Fibroblast of mammary gland (primary cell): ENCODE results near the gene MARF1.
"Not testable (repeated sequence)": the region's sequence is repeated elsewhere in the genome, so short reads cannot be mapped to it uniquely, and the experiment has no call there.

ENCODE experiments used
- DNase-seq: peaks from one replicate; pipeline ENCODE4 v3.0.0-alpha.2; 2010; ENCODE audit warnings: low read depth
- H3K4me3 ChIP-seq: 2 replicates; pipeline ENCODE4 v1.5.1; 2011; ENCODE audit warnings: low read depth, mild to moderate bottlenecking, low read length, moderate library complexity; ENCODE audit not compliant: control insufficient read depth
- TF ChIP-seq, protein P1 (sequence below): conservative IDR thresholded peaks from 2 replicates; pipeline ENCODE4 v1.5.1; 2011; ENCODE audit warnings: low read depth, low read length, inconsistent platforms; ENCODE audit not compliant: control insufficient read depth, insufficient read depth

Gene MARF1

DNA sequence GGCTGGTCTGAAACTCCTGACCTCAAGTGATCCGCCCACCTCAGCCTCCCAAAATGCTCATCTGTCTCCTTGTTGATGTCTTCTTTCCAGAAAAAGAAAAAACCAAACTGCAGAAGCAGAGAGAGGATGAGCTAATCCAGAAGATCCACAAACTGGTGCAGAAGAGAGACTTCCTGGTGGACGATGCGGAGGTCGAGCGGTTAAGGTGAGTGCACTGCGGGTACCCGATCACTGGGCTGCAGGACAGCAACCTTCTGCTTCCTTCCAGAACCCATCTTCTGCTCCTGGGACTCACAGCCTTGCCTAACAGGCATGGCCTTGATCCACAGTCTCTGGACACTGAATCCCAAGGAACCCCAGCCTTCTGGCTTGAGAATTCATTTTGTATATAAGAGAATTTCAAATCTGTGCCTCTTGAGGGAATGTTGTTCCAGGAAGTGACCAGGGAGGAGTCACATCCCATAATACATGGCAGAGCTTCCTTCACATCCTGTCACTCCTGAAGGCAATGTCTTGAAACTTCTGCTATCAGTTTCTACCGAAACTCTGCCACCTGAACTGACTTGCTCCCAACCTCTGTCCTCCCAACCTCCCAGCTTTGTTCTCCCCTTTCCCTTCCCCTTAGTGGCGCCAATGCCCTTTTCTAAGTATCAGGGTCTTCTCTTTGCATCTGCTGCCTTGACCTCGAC lies 61.7 kb downstream of the MARF1 start:
- H3K4me3 ChIP-seq: no peak overlapping the region
- TF ChIP-seq, protein P1, sequence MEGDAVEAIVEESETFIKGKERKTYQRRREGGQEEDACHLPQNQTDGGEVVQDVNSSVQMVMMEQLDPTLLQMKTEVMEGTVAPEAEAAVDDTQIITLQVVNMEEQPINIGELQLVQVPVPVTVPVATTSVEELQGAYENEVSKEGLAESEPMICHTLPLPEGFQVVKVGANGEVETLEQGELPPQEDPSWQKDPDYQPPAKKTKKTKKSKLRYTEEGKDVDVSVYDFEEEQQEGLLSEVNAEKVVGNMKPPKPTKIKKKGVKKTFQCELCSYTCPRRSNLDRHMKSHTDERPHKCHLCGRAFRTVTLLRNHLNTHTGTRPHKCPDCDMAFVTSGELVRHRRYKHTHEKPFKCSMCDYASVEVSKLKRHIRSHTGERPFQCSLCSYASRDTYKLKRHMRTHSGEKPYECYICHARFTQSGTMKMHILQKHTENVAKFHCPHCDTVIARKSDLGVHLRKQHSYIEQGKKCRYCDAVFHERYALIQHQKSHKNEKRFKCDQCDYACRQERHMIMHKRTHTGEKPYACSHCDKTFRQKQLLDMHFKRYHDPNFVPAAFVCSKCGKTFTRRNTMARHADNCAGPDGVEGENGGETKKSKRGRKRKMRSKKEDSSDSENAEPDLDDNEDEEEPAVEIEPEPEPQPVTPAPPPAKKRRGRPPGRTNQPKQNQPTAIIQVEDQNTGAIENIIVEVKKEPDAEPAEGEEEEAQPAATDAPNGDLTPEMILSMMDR: no peak
- no peak for DNase-seq

DNA sequence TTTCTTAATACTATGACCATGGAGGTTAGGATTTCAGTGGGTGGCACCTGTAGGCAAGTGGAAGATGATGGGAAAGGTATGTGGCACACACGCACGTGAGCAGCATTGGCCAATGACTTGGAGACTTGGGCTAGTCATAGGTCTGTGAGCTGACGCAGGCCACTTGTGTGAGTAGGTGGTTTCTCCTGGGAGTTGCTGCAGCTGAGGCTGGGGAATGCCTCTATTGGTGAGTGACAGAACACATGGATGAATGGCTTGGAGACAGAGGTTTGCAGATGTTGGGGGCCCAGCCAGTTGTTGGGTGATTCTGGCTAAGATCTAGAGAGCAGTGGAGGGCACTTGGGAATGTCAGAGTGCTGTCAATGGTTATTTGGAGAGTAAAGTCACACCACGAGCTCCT lies 64.1 kb downstream of the MARF1 start:
- TF ChIP-seq, protein P1: no peak
- no peak overlapping the region for H3K4me3 ChIP-seq
- no peak for DNase-seq

DNA sequence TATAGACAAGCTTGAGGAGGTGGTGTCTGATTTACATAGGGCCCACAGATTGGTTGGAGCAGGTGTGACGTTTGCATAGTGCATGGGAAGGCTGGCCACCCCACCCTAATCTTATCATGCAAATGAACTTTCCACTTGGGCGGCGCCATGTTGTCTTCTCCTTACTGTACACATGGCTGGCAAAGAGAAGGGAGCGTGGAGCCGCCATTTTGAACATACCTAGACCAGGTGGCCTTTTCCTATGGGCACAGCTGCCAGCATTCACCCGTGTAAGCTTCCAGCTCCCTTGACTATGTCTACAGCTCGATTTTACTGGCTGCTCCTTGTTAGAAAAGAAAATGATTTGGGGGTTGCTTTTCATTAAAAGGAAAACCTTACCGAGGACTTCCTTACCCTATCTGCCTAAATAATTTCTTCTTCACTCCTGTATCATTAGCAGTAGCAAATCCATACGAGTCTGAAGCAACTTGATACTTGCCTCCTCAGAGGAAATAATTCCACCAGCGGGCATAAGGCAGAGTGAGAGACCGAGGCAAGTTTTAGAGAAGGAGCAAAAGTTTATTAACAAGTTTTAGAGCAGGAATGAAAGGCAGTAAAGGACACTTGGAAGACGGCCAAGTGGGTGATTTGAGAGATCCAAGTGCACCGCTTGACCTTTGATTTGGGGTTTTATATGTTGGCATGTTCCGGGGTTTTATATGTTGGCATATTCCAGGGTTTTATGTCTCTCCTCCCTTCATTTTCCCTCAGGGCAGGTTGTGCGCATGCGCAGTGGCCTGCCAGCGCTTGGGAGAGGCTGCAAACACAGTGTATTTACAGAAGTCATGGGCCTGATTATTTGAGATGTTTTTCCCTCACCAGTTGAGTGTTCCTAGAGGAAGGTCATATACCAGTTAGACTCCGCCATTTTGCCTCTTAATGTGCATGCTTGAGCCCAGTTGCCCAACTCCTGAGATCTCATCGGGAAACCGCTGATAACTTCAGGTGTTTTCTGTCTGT lies 65.7 kb downstream of the MARF1 start:
- H3K4me3 ChIP-seq: no peak overlapping the region
- TF ChIP-seq, protein P1: no peak
- DNase-seq: no peak

DNA sequence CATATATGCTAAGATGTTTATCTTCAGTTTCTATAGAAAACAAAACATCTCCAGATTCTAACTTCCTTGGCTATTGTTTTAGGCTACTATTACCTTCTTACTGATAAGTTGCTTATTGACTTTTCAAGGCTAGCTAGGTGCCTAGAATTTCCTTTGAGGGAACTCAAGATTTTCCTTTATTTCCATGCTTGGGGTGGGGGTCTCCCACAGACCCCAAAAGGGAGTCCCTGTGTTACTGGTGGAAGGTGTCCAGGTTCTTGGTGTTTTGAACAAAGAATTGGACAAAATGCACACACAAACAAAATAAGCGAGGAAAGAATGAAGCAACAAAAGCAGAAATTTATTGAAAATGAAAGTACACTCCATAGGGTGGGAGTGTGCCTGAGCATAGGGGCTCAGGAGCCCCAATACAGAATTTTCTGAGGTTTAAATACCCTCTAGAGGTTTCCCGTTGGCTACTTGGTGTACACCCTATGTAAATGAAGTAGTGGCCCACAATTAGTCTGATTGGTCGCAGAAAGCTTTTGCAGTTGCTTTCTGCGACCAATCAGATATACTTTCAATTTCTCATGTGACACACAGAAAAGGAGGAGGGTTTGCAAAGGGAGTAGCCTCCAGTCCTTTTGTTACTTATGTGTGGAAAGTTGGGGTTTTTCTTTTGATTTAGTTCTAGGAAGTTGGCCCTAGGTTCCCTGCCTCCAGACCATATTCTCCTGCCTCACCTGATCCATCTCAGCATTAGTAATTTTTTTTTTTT lies 67.5 kb downstream of the MARF1 start:
- TF ChIP-seq, protein P1: no peak
- no peak overlapping the region for H3K4me3 ChIP-seq
- DNase-seq: no peak

DNA sequence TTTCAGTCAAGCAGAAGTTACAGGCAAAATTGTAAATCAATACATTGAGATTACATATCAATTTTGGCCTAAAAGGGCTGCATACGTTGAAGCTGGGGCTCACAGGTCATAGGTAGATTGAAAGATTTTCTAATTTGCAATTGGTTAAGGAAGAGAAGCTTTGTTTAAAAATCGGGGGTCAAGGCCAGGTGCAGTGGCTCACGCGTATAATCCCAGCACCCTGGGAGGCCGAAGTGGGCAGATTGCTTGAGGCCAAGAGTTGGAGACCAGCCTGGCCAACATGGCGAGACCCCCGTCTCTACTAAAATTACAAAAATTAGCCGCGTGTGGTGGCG lies 68.4 kb downstream of the MARF1 start:
- TF ChIP-seq, protein P1: no peak
- DNase-seq: no peak

DNA sequence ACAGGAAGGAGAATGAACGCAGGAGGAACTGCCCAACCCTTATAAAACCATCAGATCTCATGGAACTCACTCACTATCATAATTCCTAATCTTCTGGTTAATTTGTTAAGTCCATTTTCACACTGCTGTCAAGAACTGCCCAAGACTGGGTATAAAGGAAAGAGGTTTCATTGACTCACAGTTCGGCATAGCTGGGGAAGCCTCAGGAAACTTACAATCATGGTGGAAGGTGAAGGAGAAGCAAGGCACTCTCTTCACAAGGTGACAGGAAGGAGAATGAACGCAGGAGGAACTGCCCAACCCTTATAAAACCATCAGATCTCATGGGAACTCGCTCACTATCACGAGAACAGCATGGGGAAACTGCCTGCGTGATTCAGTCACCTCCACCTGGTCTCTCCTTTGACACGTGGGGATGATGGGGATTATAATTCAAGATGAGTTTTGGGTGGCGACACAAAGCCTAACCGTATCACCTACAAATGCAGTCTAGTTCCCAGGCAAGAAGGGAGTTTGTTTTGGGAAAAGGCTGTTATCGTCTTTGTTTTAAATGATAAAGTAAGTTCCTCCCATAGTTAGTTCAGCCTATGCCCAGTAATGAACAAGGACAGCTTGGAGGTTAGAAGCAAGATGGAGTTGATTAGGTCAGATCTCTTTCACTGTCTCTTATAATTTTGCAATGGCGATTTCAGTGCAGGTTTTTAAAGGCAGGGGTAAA lies 68.9 kb downstream of the MARF1 start:
- not testable (repeated sequence) for DNase-seq

More for the DNA sequence above, 68.4 kb downstream of the MARF1 start:
- no peak overlapping the region for H3K4me3 ChIP-seq

More for the DNA sequence above, 68.9 kb downstream of the MARF1 start:
- not testable (repeated sequence) for H3K4me3 ChIP-seq
